Inflammatory macrophage treated with lipopolysaccharide for 1 hour (primary cell): ENCODE results near the gene NAA11.

Experiments
- DNase-seq, 2 donors: peaks; one replicate each; pipeline ENCODE4 v3.0.0-alpha.2; 2020 to 2022

Gene NAA11

GRCh38 chr4:79325864-79326328 is at the start of gene NAA11:
Gene NAA11 (minus strand): TSS chr4:79326061. CDS start chr4:79325877, 184 bp downstream.
- no peak for DNase-seq

GRCh38 chr4:79370026-79370425 is 44.2 kb upstream of the NAA11 start:
- DNase-seq = no peak

GRCh38 chr4:79367096-79367495 is 41.2 kb upstream of the NAA11 start:
- DNase-seq = no peak

GRCh38 chr4:79366422-79366821 is 40.6 kb upstream of the NAA11 start:
- DNase-seq = no peak

- DNase-seq = no peak
Measured at GRCh38 chr4:79364061-79364460, 38.2 kb upstream of the NAA11 start.

- no peak for DNase-seq
Measured at GRCh38 chr4:79362626-79363025, 36.8 kb upstream of the NAA11 start.

GRCh38 chr4:79360006-79360405 is 34.1 kb upstream of the NAA11 start:
- DNase-seq = no peak

- no peak for DNase-seq
Measured at GRCh38 chr4:79358438-79358837, 32.6 kb upstream of the NAA11 start.

GRCh38 chr4:79357365-79357764 is 31.5 kb upstream of the NAA11 start:
- DNase-seq = no peak

GRCh38 chr4:79353075-79353474 is 27.2 kb upstream of the NAA11 start:
- no peak for DNase-seq

GRCh38 chr4:79348405-79348804 is 22.5 kb upstream of the NAA11 start:
- no peak for DNase-seq

- no peak for DNase-seq
Measured at GRCh38 chr4:79341893-79342653, 16.2 kb upstream of the NAA11 start.

GRCh38 chr4:79340568-79340967 is 14.7 kb upstream of the NAA11 start:
- DNase-seq = no peak

- DNase-seq = no peak
Measured at GRCh38 chr4:79338148-79338547, 12.3 kb upstream of the NAA11 start.

GRCh38 chr4:79334783-79335182 is 8.9 kb upstream of the NAA11 start:
- no peak for DNase-seq

- DNase-seq = no peak
Measured at GRCh38 chr4:79334341-79334740, 8.5 kb upstream of the NAA11 start.

- DNase-seq = no peak
Measured at GRCh38 chr4:79331126-79331876, 5.4 kb upstream of the NAA11 start.

GRCh38 chr4:79330720-79331119 is 4.9 kb upstream of the NAA11 start:
- no peak for DNase-seq

GRCh38 chr4:79325436-79325835 is 425 bp downstream of the NAA11 start:
- no peak for DNase-seq

GRCh38 chr4:79319975-79320374 is 5.9 kb downstream of the NAA11 start:
- no peak for DNase-seq

- DNase-seq = no peak
Measured at GRCh38 chr4:79317711-79318110, 8.2 kb downstream of the NAA11 start.

- DNase-seq = no peak
Measured at GRCh38 chr4:79315891-79316290, 10.0 kb downstream of the NAA11 start.

GRCh38 chr4:79311279-79311678 is 14.6 kb downstream of the NAA11 start:
- no peak for DNase-seq

GRCh38 chr4:79308971-79309370 is 16.9 kb downstream of the NAA11 start:
- no peak for DNase-seq
